Left lung (tissue), 10 donors: ENCODE data around the gene PRKG2. TPM values are rescaled to one million over a fixed set of nuclear protein-coding genes. Genes with fewer than 3 reads are reported as not detected.

Source experiments
- ATAC-seq: fragments of 200-7000 bp; cut with Tn5 transposase; one replicate; pipeline ENCODE4 v1.9.1; 2020; ENCODE audit warnings: moderate library complexity
- DNase-seq, 4 donors: peaks; one replicate each; pipeline ENCODE4 v3.0.0-alpha.2; 2013 to 2020
- H3K27ac ChIP-seq, 2 donors: fragments of 200-600 bp; sonication (generic) in 1 of 2; one replicate each; pipeline versions ENCODE4 v1.5.0 to v1.8.0; 2020 to 2021
- H3K27me3 ChIP-seq, 2 donors: fragments of 200-600 bp; sonication (generic) in 1 of 2; one replicate each; pipeline versions ENCODE4 v1.5.0 to v1.8.0; 2020 to 2021
- H3K36me3 ChIP-seq, 2 donors: fragments of 200-600 bp; sonication (generic) in 1 of 2; one replicate each; pipeline versions ENCODE4 v1.5.0 to v1.8.0; 2020 to 2021
- H3K4me1 ChIP-seq, 2 donors: fragments of 200-600 bp; one replicate each; pipeline ENCODE4 v1.8.0; 2021
- H3K4me3 ChIP-seq, 2 donors: fragments of 200-600 bp; sonication (generic) in 1 of 2; one replicate each; pipeline versions ENCODE4 v1.5.0 to v1.8.0; 2020 to 2021; ENCODE audit warnings: mild to moderate bottlenecking in 1 of 2
- H3K9me3 ChIP-seq, 2 donors: fragments of 200-600 bp; sonication (generic) in 1 of 2; one replicate each; pipeline versions ENCODE4 v1.5.0 to v1.8.0; 2020 to 2021
- intact Hi-C, 2 donors: fragments of 100-400 bp; cut with DNase I; formaldehyde crosslinking; loops; one replicate each; pipeline versions ENCODE4 v1.11.2 to v1.14.2; 2022
- polyA plus RNA-seq, 6 donors: library from polyadenylated mRNA; unstranded; fragments of 120-200 nt; gene quantifications; one replicate each; pipeline ENCODE4 v1.2.1, GENCODE V29; 2013; ENCODE audit not compliant: insufficient read length in 6 of 6
- total RNA-seq, 2 donors: library from RNA; stranded (reverse); fragmentation: NEBNext Ultra II Directional; extraction: Animal tissue kit (Norgen Biotek cat#: 25700); gene quantifications; one replicate each; pipeline ENCODE4 v1.2.1, GENCODE V29; 2021
- TF ChIP-seq, protein P1 (sequence below), 2 donors: fragments of 200-600 bp; sonication (generic) in 1 of 2; IDR thresholded peaks; one replicate each; pipeline versions ENCODE4 v1.5.0 to v1.8.0; 2021; ENCODE audit warnings: antibody characterized with exemption in 2 of 2
- donor health status: DM: no; HTN: yes; CAD: no.
- donor health status: DM: no; HTN: no; CAD: no.

The PRKG2 gene
- total and polyA plus RNA-seq, 8 donors: 2.0 to 6.2 (median 3.4) TPM

DNA sequence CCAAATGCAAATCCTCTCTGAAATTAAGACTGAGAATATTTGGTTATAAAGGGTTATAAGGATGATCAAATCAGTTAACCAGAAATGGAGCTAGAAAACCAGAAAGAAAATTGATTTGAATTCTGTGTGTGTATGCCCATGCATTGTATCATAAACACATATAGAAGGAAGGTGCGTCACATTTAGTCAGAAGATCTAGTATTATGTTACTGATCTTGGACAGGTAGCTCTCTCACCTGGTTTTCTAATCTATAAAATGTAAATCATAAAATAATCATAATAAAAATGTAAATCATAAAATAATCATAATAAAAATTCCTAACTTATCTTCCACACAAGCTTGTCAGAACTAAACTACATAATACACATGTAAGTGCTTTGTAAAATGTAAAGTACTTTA is 105.7 kb downstream of the PRKG2 start:
- no peak overlapping the region for H3K27ac ChIP-seq
- DNase-seq (no peak), ATAC-seq (no peak)
- TF ChIP-seq, protein P1, sequence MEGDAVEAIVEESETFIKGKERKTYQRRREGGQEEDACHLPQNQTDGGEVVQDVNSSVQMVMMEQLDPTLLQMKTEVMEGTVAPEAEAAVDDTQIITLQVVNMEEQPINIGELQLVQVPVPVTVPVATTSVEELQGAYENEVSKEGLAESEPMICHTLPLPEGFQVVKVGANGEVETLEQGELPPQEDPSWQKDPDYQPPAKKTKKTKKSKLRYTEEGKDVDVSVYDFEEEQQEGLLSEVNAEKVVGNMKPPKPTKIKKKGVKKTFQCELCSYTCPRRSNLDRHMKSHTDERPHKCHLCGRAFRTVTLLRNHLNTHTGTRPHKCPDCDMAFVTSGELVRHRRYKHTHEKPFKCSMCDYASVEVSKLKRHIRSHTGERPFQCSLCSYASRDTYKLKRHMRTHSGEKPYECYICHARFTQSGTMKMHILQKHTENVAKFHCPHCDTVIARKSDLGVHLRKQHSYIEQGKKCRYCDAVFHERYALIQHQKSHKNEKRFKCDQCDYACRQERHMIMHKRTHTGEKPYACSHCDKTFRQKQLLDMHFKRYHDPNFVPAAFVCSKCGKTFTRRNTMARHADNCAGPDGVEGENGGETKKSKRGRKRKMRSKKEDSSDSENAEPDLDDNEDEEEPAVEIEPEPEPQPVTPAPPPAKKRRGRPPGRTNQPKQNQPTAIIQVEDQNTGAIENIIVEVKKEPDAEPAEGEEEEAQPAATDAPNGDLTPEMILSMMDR (IDR thresholded peaks at IDR 0.05): no peak
- intact Hi-C loops: no loop called here
- no peaks in the 10 kb centered on the region for H3K9me3 ChIP-seq
- H3K4me1 ChIP-seq: no peaks in the 10 kb centered on the region
- no peak overlapping the region for H3K4me3 ChIP-seq
- no peaks in the 10 kb centered on the region for H3K27me3 ChIP-seq
- no peaks in the 10 kb centered on the region for H3K36me3 ChIP-seq

DNA sequence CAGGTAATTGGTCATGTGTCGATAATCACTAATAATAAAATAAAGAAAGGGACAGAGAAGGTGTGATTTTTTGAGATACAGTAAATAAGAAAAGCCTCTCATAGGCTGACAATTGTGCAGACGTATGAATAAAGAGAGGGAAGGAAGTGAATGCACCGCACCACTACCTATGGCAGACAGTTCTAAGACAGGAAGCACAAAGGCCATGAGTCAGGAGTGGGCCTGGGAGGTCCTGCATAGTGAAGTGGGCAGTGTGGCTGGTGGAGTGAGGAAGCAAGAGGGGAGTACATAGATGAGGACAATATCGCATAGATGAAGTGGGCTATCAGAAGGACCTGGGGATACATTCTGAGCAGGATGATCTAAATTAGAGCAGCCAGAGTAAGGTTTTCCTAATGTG is 108.9 kb downstream of the PRKG2 start:
- no peaks in the 10 kb centered on the region for H3K9me3 ChIP-seq
- H3K27ac ChIP-seq: no peak overlapping the region
- TF ChIP-seq, protein P1 (IDR thresholded peaks at IDR 0.05): no peak
- no peaks in the 10 kb centered on the region for H3K36me3 ChIP-seq
- H3K4me1 ChIP-seq: no peaks in the 10 kb centered on the region
- H3K27me3 ChIP-seq: no peaks in the 10 kb centered on the region
- no peak overlapping the region for H3K4me3 ChIP-seq
- intact Hi-C loops: no loop called here
- ATAC-seq (no peak), DNase-seq (no peak)

DNA sequence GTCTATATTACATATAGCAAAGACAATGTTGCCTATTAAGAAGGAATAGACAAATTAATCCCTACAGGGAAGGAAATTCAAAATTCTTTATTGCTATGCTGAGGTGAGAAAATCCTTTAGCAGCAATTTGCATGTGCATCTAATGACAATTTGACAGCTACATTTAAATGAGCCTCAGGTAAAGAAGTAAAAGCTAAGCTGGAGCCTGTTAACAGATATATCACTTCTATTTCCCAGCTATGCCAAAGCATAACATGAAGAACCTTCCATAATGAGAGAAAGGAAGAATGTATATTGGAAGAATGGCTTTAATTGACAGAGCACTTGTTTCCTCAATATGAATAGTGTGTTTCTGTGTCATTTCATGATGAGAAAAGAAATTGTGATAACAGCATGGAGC is 112.9 kb downstream of the PRKG2 start:
- DNase-seq (no peak), ATAC-seq (no peak)
- TF ChIP-seq, protein P1 (IDR thresholded peaks at IDR 0.05): no peak
- Histone ChIP-seq H3K27me3 (no peaks in the 10 kb centered on the region), H3K36me3 (no peaks in the 10 kb centered on the region), H3K4me3 (no peak overlapping the region), H3K27ac (no peak overlapping the region), H3K4me1 (no peaks in the 10 kb centered on the region), H3K9me3 (peaks cover 0 to 3% of the 10 kb centered on the region in 2 donors)
- intact Hi-C loops: no loop called here

DNA sequence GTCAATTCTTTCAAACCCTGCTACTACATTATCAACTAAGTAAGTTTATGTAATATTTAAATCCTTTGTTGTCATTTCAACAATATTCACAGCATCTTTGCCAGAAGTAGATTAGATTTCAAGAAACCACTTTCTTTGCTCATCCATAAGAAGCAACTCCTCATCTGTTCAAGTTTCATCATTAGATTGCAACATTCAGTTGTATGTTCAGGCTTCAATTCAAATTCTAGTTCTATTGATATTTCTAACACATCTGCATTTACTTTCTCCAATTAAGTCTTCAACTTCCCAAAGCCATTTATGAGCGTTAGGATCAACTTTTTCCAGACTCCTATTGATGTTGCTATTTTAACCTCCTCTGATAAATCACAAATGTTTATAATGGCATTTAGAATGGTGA is 118.5 kb downstream of the PRKG2 start:
- intact Hi-C loops: no loop called here
- H3K9me3 ChIP-seq: peaks cover 0 to 3% of the 10 kb centered on the region in 2 donors
- TF ChIP-seq, protein P1 (IDR thresholded peaks at IDR 0.05): no peak
- no peaks in the 10 kb centered on the region for H3K4me1 ChIP-seq
- DNase-seq (peak in 1 of 4 donors; percentile 4), ATAC-seq (no peak)
- no peaks in the 10 kb centered on the region for H3K36me3 ChIP-seq
- no peak overlapping the region for H3K4me3 ChIP-seq
- H3K27me3 ChIP-seq: no peaks in the 10 kb centered on the region
- H3K27ac ChIP-seq: no peak overlapping the region

DNA sequence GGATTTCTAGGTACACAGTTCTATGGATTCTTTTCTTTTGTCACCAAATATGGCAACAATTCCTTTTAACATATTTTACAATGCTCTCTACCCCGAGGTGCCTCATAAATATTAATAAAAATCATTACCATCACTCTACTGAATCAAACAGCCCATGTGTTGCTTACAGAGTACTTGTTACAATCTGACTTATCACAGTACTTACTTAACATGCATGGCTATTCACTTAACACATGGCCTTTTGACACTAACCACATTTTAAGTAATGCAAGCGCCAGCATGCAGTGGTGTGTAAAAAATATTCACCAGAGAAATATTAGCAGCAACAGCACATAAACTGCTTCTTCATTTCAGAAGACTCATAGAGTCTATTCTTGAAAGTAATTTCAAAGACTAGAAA is 119.6 kb downstream of the PRKG2 start:
- intact Hi-C loops: no loop called here
- no peaks in the 10 kb centered on the region for H3K36me3 ChIP-seq
- H3K27ac ChIP-seq: no peak overlapping the region
- no peaks in the 10 kb centered on the region for H3K27me3 ChIP-seq
- peaks cover 0 to 3% of the 10 kb centered on the region in 2 donors for H3K9me3 ChIP-seq
- ATAC-seq (no peak), DNase-seq (no peak)
- H3K4me3 ChIP-seq: no peak overlapping the region
- TF ChIP-seq, protein P1 (IDR thresholded peaks at IDR 0.05): no peak
- no peaks in the 10 kb centered on the region for H3K4me1 ChIP-seq
